ENCODE measurements around the gene HSPB2.

The HSPB2 gene

DNA sequence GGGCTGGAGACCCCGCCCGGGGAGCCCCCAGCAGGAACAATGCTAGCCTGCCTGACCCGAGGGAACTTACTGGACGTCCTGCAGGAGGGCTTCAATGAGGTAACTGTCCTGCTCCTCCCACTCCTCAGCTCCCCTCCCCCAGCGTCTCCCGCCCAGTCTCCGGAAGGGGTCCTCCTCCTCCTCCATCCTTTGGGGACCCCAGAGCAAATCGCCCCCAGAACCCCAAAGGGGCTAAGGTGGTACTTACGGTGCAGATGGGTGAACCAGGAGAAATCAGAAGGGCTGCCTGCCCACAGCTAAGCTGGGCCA is 24.9 kb downstream of the HSPB2 start:
- peak in 1 of 56 donors; percentile 74 for DNase-seq

DNA sequence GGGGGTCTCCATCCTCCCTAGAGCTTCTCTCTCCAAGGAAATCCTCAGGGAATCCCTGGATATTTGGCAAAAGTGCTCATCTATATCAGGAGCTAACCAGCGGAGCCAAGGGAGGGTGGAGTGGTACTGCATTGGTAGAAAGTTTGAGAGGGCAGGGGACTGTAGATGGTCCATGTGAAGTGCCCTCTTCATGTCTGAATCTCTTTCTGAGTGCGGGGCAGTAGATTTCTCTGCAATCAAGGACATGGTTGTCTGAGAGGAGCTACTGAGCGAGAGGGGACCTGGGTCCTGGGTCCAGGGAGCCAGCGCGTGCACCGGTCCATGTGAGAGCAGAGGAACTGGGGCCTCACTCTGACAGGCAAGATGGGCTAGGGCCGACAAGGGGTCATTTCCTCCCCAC is 25.3 kb downstream of the HSPB2 start:
- peak in 4 of 56 donors; percentile 8 to 47 (median 20) for DNase-seq

DNA sequence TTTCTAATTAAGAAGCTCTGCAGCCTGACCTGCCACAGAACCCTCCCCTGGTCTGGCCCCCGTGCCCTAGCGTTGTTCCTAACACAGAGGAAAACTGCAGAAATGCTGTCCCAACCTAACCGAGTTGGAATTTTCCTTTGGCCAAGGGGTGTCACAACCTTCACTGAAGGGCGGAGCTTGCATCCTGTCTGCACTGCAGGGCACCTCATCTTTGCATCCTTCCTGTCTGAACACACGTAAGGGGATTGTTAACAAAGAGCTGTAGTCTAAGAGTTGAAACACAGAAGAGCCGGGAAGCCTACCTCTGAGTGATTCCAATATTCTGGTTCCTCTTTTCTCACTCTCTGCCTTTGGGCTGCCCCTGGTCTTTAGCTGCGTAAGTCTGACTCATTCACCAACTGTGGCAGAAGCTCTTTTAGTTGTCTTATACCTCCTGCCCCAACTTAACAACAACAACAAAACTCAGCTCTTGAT is 26.2 kb downstream of the HSPB2 start:
- DNase-seq = peak in 1 of 56 donors; percentile 12

DNA sequence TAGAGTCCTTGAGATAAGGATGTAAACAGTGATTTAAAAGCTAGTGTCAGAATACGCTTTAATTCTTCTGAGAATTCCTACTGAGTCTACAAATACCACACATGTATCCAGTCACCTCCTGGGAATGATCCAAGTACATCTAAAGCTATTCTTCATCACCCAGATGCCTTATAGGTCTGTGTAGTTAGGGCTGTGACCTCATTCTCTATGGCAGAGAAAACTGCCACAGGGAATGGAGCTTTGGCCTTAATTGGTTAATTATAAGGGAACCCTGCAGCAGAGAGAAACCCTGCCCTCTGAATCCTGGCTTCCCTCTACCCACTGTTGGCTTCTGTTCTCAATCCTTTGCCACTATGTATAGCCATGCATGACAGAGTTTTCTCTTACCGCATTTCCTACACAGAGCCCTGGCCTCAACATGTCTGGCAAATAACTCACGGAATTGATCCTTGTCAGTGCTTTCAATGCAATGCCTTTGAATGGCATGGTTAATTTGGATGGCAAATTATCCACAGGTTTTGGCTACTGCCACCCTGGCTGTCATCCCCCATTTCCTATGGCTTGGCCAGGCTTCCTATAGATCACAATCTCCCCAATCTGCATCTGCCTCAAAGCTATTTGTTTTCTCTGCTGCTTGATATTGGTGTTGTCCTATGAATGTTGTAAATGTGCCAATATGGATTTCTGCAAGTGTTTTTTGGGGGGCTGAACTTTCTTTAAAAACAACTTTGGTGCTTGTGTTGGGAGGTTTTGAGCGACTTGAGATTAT is 27.5 kb downstream of the HSPB2 start:
- DNase-seq = no peak

DNA sequence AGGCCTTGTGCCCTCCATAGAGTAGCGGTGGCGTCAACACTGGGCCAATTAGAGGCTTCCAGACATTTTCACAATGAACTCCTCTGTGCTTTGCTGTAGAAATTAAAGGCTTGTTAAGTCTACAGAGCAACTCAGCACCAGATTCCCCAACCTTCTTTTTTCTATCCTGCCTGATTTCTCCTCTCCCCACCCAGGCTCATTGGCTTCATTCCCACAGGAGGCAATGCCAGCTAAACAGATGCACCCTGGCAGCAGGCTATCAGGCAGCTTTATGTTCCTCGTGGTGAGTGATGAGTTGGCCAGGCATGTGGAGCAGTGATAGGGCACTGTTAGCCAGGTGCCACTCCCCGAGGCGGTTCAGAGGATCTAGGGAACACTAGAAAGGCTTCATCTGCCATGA is 29.4 kb downstream of the HSPB2 start:
- DNase-seq = peak in 29 of 56 donors; percentile 13 to 72 (median 45)

DNA sequence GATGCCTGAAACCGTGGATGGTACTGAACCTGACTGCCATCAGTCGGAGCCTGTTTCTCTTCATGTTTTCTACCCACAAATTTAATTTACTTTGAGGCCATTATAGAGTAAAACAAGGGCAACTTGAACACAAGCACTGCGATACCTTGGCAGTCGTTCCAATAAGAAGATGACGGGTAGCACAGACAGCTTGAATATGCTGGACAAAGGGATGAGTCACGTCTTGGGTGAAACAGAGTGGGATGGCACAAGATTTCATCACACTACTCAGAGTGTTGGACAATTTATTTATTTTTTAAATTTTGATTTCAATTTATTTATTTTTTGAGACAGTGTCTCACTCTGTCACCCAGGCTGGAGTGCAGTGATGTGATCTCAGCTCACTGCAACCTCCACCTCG is 30.3 kb downstream of the HSPB2 start:
- DNase-seq = no peak

DNA sequence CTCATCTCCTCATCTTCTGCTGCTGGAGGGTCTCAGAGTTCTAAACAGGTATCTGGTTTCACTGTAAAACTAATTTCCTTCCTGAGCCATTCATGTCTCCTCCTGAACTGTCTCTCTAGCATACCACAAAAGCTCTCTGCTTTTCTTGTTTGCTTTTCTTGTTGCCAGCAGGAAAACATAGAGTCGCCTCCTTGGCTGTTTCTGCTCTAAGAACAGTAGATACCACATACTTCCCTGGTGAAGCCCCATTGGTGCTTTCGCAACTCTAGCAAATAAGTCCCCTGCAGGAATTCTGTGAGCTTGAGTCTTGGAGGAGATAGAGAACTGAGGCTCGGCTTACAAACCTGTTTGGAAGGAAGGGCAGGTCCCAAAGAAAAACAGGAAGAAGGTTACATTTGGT is 31.6 kb downstream of the HSPB2 start:
- no peak for DNase-seq

DNA sequence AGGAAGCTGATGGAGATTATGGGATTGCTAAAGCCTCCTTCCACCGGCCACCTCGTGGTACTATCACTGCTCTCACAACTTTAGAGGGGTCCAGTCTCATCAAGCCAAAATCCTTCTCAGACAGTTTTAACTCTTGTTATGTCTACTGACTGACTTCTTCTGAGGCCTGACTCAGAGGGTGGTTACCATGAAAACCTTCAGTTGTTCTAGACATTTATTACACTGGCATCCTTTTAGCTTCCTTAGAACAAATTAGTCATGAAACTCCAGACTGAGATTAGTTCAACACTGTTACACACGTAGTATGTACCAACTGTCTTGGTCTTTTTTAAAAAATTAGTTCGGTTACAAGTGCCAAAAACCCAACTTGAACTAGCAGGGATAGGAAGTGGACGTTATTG is 32.1 kb downstream of the HSPB2 start:
- no peak for DNase-seq

DNA sequence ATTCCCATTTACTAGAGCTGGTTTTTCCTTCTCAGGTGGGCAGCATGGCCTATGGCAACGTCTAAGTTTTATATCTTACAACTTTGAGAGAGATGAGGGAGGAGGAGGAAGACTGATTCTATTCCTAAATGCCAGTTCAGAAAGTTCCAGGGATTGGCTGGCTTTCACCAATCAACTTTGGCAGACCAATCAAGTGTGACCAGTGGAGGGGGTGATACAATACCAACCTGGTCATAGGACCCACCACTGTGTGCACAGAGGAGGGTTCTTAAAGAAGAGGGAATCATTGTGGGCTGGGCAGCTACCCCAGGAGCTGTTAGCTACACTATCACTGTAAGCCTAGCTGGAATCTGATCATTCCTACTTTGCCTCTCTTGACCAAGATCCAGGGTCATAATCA is 32.7 kb downstream of the HSPB2 start:
- DNase-seq = no peak

DNA sequence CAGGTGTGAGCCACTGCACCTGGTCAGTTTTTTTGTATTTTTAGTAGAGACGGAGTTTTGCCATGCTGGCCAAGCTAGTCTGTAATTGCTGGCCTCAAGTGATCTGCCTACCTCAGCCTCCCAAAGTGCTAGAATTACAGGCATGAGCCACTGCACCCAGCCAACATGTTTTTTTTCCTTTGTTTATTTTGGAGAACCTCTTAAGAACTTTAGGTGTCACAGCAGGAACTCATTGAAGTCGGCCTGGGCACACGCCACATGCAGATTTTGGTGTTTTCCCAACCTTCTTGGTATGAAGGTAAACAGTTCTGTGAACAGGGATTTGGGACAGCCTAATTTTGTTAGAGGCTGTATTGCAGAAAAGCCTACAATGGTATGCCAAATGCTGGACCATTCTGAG is 34.0 kb downstream of the HSPB2 start:
- no peak for DNase-seq

DNA sequence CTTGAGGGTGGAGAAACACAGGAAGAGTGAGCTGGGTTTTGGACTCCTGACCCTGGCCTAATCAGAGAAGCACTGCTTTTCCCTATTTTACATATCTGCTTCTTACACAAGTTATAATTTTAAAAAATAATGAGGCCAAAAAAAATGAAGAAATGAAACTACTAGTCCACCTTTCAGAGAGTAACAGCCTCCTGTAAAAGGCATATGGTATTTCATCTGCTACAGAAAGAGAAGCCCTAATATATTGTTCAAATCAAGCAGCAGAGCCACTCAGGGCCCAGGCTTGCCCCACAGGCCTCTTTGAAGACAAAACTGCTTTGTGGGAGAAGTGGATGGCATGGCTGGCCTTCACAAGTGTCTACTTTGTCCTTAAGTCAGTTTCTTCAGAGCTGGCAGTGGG is 34.6 kb downstream of the HSPB2 start:
- no peak for DNase-seq

DNA sequence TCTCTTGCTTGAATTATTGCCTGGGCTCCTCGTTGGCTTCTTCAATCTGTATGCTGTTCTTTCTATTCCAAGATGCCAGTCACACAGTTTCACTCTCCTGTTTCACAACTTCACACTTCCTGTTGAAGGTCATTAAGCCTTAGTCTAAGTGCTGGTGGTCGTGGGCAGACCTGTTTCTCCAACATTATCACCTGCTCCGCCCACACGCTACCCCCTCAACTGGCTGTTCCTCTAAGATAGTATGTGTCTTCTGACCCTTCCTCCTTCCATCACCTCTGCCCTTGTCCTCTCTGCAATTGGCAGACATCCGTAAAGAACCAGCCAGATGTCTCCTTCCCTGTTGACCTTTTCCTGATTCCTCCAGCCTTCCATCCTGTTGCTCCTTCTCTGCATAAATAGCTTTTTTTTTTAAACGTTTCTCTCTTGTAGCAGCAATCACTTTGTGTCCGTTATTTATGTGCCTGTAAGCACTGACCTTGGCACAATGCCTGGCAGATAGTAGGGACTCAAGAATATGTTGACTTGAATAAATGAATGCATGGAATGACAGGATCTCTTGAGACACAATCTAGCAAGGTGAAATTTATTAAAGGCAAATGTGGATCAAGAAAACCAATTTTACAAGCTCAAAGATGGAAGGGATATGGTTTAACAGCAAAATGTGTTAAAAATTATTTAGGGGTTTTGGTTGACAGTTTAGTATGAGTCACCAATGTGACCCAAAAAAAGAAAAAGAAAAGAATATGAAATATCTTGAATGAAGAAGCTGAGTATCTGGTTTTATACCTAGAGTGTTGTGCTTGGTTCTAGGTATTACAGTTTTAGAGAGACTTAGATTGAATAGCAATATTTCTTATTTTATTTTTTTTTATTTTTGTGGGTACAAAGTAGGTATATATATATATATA is 37.2 kb downstream of the HSPB2 start:
- no peak for DNase-seq

DNA sequence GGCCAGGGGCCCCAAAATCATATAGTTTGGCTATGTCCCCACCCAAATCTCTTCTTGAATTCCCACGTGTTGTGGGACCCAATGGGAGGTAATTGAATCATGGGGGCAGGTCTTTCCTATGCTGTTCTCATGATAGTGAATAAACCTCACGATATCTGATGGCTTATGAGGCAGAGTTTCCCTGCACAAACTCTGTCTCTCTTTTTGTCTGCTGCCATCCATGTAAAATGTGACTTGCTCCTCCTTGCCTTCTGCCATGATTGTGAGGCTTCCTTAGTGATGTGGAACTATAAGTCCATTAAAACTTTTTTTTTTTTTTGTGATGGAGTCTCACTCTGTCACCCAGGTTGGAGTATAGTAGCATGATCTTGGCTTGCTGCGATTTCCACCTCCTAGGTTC is 39.0 kb downstream of the HSPB2 start:
- DNase-seq = no peak

DNA sequence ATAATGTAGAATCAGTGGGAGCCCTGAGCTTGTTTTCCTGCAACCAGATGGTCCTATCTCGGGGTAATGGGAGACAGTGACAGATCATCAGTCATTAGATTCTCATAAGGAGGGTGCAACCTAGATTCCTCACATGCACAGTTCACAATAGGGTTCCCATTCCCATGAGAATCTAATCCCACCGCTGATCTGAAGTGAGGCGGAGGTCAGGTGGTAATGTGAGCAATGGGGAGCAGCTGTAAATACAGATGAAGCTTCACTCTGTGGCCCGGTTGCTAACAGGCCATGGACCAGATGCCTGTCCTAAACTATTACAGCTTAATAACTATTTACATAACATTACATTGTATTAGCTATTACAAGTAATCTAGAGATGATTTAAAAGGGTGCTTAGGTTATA is 41.6 kb downstream of the HSPB2 start:
- DNase-seq = no peak

DNA sequence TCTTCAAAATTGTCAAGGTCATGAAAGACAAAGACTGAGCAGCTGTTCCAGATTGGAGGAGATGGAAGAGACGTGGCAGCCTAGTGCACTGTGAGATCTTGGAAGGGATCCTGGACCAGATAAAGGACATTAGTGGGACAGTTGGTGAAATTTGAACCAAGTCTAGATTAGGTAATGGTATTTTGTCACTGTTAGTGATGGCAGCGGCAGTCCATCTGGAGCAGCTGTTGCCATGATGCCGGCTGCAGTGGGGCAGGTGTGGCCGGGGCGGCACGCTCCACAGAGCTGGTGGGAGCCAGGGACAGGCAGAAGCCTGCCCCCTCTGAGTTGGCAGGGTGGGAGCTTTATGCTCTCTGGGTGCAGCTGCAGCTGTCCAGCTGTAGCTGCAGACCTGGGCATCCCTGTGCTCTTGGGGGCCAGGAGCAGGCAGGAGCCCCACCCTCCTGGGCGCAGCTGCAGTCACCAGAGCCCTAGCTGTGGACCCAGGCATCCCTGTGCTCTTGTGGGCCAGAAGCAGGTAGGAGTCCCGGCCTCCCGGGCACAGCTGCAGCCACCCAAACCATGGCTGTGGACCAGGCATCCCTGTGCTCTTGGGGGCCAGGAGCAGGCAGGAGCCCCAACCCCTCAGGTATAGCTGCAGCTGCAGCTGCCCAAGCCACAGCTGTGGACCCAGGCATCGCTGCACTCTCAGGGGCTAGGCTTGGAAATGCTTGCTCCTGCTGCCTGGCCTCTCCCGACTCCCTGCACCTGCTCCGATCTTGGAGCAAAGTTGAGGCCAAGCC is 45.3 kb downstream of the HSPB2 start:
- DNase-seq = no peak

DNA sequence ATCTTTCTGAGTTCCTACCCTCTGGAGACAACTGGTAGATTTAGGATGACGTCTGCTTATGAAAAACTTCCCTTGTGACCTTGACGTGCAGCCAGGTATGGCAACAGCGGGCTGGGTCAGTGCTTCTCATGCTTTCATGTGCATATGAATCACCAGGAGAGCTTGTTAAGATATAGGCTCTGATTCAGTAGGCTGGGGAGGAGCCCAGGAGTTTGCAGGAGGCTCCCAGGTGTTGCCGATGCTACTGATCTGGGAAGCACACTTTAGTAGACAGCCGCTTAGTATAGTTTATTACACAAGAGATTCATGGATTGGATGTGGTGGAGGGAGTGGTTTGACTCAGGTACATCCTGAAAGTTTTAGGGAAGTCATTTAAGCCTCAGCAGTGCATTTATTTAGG is 48.4 kb downstream of the HSPB2 start:
- DNase-seq = no peak

DNA sequence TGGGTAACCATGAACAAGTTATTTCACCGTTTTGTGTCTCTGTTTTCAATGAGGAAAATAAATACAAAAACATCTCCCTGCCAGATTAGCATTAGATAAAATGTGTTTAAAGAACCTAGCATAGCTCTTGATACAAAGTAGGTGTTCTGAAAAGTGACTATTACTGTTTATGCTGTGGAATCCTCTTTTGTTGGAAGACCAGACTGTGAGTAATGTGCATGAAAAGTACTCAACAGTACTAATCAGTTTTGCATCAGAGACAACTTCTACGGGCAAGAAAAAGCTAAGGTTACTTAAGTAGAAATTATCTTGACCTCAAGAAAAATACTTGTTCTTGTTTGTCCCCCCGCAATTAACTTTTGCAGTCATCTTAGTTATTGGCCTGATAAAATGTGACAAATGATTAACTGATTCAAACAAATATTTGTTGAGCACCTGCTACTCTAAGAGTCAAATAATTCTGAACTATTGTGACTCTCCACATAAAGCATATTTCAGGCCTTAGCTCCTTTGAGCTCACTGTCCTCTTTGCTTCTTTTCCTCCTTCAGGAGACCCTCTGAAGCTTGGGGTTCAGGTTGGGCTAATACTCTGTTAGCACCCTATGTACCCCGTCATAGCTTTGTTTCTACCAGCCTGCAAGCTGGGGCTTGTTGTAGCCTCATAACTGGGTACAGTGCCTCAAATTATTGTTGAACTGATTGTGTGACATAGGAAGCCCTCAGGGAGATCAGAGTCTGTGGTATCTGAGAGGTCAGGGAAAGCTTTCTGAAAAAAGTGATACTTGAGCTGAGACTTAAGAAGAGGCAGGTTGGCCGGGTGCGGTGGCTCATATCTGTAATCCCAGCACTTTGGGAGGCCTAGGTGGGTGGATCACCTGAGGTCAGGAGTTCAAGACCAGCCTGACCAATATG is 49.1 kb downstream of the HSPB2 start:
- no peak for DNase-seq
